Measurements from ENCODE around the gene IL6.
"Not testable (repeated sequence)": the region's sequence is repeated elsewhere in the genome, so short reads cannot be mapped to it uniquely, and the experiment has no call there.

The IL6 gene

GRCh38 chr7:22704722-22705121 lies 22.3 kb upstream of the IL6 start:
- not testable (repeated sequence) for DNase-seq

DNA sequence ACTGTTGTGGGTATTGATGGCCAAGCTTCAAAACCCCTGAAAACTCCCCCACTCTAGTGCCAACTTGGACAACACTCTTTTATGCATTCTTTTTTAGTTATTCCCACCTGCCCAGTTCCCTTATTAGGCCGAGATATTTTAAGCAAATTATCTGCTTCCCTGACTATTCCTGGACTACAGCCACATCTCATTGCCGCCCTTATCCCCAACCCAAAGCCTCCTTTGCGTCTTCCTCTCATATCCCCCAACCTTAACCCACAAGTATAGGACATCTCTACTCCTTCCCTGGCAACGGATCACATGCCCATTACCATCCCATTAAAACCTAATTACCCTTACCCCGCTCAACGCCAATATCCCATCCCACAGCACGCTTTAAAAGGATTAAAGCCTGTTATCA lies 21.1 kb upstream of the IL6 start:
- DNase-seq = not testable (repeated sequence)

- not testable (repeated sequence) for DNase-seq
These were observed 19.8 kb upstream of the IL6 start for GRCh38 chr7:22707026-22707691.

DNA sequence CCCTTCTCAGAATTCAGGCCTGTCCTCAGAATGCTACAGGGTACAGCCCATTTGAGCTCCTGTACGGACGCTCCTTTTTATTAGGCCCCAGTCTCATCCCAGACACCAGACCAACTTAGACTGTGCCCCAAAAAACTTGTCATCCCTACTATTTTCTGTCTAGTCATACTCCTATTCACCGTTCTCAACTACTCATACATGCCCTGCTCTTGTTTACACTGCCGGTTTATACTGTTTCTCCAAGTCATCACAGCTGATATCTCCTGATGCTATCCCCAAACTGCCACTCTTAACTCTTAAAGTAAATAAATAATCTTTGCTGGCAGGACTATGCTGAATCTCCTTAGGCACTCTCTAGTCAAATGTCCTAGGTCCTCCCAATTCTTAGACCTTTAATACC lies 18.8 kb upstream of the IL6 start:
- not testable (repeated sequence) for DNase-seq

GRCh38 chr7:22708677-22709061 lies 18.3 kb upstream of the IL6 start:
- DNase-seq = not testable (repeated sequence)

DNA sequence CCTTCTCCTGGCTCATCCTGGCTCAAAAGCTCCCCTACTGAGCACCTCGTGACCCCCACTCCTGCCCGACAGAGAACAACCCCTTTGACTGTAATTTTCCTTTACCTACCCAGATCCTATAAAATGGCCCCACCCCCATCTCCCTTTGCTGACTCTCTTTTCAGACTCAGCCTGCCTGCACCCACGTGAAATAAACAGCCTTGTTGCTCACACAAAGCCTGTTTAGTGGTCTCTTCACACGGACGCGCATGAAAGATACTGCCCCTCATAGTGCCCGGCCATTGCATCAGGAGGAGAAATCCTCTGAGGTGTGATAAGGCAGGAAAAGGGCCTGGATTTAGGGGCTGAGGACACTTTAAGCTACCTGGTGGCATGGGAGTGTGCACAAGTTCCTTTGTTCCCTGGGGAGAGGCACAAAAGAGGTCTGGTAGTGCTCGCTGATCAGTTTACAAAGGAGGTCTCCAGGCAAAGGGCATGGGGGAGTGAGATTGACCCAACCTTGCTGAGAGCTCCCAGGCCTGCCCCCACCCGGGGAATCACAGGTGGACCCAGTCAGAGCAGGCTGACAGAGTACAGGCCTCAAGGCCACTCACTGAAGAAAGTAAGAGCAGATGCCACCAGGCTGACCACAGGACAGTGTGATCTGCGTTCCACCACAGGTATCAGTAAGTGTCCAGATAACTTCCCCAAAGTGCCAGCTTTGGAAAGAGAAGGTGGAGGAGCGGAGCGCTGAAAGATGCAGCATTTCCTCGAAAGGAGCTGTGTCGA lies 17.8 kb upstream of the IL6 start:
- DNase-seq = not testable (repeated sequence)

DNA sequence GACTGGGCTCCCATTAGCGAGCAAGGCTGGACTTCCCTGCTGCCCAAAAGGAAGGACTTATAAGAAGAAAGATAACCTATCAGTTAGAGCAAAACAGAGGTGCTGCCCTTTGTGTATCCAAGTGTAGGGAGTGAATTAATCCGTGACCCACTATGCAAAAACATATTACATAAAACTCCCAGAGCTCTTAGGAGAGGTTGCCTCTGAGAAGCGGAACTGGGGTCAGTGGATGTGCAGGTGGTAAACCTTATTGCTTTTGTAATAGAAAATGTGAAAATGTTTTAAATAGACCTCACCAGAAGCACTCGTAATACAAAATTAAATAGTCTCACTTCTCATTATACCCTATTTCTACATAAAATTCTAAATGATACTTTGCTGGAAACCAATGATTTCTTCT lies 17.1 kb upstream of the IL6 start:
- DNase-seq = no peak

DNA sequence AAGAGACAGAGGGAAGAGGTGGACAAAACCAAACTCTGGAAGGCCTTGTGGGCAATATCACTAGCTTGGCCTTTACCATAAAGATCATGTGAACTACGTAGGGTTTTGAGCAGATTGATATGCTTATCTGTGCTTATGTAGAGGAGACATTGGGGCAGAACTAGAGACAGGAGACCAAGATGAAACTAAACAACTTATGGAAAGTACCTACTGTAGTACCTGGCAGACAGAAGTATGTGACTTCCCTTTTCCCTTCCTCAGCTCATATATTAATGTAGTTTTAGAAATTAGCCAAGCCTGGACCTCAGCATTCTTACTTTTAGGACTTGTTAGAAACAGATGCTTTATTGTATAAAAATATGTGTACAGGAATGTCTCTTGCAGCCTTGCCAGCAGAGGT lies 14.0 kb upstream of the IL6 start:
- no peak for DNase-seq

- DNase-seq = no peak
These were observed 13.5 kb upstream of the IL6 start for GRCh38 chr7:22713463-22713862.

DNA sequence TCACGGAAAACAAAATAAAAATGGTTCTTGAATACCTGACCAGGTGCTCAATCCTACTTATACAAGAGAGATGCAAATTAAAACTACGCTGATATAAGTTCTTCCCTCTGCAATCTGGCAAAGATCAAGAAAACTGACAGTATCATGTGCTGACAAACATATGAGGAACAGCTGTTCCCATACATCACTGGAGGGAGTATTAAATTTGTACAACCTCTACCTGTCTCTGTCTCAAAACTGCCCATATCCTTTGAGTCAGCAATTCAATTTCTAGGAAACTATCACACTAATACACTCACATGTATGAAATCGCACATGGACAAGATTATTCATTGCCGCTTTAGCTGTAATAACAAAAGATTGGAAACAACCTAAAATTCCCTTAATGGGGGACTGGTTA lies 11.0 kb upstream of the IL6 start:
- no peak for DNase-seq

DNA sequence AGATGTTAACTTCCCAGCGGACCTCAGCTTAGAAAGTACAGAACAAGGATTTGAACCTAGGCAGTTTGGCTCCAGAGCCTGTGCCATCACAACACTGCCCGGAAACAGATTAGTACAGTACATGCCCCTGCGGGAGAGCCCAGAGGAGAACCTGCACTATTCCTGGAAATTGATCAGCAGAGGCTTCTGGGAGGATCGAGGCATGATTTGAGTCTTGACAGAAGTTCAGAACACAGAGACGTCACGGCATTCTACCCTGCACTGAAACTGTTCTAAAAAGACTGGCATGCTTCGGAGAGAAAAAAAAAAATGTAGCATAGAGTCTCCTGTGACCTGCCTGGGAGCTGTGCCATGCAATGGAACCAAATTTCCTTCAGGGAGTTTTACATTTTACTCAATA lies 9.2 kb upstream of the IL6 start:
- DNase-seq = no peak

- DNase-seq = peak; percentile 97
These were observed 8.7 kb upstream of the IL6 start for GRCh38 chr7:22718200-22718711.

- no peak for DNase-seq
These were observed 8.0 kb upstream of the IL6 start for GRCh38 chr7:22718911-22719420.

DNA sequence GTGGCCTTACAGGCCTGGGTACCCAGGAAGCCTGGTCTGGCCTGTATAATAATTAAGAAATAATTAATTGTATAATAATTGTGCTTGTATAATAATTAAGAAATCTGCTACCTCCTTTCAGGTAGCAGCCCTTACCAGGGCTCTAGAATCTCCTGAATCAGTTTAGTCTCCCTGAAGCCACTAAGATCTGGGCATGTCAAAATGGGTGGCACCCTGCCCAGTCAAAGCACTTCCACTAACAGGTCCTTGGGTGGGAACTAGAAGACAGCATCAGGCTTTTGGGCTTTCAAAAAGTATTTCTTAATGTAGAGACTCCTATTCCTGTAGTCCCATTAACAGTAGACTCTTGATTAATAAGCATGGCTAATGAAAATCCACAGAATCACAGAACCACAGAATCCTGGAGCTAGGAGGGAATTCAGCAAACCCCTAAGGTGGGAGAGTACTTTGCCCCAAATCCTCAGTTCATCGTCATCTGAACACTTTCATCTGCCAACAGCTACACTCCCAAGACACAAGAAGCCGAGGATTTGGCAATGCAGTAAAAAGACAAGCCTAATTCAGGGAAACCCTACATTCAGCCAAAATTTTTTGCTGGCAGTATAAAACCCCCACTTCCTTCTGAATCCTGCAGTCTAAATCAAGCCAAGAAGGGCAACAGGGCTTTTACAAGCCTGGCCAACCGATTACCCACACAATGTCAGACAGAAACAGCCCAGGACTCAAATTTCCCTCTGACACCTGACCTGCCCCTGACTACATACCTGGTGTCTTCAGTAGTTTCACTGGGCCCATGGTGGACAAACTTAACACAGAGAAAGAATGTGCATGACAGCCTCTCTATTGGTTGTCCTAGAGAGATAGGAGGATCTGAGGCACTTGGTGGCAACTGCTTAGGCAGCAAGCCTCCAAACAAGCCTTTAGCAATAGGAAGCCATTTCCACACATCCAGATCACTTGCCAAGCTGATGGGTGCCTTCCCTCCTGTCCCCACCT lies 5.9 kb upstream of the IL6 start:
- DNase-seq = no peak

- no peak for DNase-seq
These were observed 4.3 kb upstream of the IL6 start for GRCh38 chr7:22722536-22723180.

GRCh38 chr7:22723181-22723601 lies 3.8 kb upstream of the IL6 start:
- DNase-seq = peak; percentile 73

GRCh38 chr7:22723637-22724036 lies 3.4 kb upstream of the IL6 start:
- DNase-seq = no peak

GRCh38 chr7:22724861-22725260 lies 2.1 kb upstream of the IL6 start:
- no peak for DNase-seq

DNA sequence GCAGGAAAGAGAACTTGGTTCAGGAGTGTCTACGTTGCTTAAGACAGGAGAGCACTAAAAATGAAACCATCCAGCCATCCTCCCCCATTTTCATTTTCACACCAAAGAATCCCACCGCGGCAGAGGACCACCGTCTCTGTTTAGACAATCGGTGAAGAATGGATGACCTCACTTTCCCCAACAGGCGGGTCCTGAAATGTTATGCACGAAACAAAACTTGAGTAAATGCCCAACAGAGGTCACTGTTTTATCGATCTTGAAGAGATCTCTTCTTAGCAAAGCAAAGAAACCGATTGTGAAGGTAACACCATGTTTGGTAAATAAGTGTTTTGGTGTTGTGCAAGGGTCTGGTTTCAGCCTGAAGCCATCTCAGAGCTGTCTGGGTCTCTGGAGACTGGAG lies 1.4 kb upstream of the IL6 start:
- peak; percentile 47 for DNase-seq

DNA sequence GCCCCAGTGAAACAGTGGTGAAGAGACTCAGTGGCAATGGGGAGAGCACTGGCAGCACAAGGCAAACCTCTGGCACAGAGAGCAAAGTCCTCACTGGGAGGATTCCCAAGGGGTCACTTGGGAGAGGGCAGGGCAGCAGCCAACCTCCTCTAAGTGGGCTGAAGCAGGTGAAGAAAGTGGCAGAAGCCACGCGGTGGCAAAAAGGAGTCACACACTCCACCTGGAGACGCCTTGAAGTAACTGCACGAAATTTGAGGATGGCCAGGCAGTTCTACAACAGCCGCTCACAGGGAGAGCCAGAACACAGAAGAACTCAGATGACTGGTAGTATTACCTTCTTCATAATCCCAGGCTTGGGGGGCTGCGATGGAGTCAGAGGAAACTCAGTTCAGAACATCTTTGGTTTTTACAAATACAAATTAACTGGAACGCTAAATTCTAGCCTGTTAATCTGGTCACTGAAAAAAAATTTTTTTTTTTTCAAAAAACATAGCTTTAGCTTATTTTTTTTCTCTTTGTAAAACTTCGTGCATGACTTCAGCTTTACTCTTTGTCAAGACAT lies 574 bp upstream of the IL6 start:
- DNase-seq = peak; percentile 85

DNA sequence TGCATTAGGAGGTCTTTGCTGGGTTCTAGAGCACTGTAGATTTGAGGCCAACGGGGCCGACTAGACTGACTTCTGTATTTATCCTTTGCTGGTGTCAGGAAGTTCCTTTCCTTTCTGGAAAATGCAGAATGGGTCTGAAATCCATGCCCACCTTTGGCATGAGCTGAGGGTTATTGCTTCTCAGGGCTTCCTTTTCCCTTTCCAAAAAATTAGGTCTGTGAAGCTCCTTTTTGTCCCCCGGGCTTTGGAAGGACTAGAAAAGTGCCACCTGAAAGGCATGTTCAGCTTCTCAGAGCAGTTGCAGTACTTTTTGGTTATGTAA lies 675 bp downstream of the IL6 start:
- no peak for DNase-seq

Measured in fibroblast of skin of back (primary cell).